ENCODE data around the gene CFAP74. TPM values are rescaled to one million over a fixed set of nuclear protein-coding genes. Genes with fewer than 3 reads are reported as not detected.

The CFAP74 gene
- total RNA-seq, 2 donors from 2014 or later = under 0.01 TPM; not detected in 1

GRCh38 chr1:2000432-2000831 lies 3.2 kb downstream of the CFAP74 start:
- 76 to 88% methylated on average over 7 of the region's 7 CpGs for WGBS, 2 donors
- intact Hi-C loops (cut with DNase I) = no loop called here
- Histone ChIP-seq H3K27ac (no peak overlapping the region), H3K9me3 (no peaks in the 10 kb centered on the region), H3K4me3 (no peak overlapping the region), H3K36me3 (replicated peaks in 1 of 2; ENCODE audit: insufficient read depth in 1 of 2, low read depth in 2 of 2) (no peaks in the 10 kb centered on the region), H3K4me1 (no peaks in the 10 kb centered on the region), H3K27me3 (peaks cover 0 to 6% of the 10 kb centered on the region in 2 donors)
- no peak for DNase-seq
- TF ChIP-seq CTCF (IDR thresholded peaks at IDR 0.05) = no peak
- no peak for ATAC-seq

- Histone ChIP-seq H3K4me3 (no peak overlapping the region), H3K36me3 (replicated peaks in 1 of 2; ENCODE audit: insufficient read depth in 1 of 2, low read depth in 2 of 2) (no peaks in the 10 kb centered on the region), H3K27me3 (no peaks in the 10 kb centered on the region), H3K9me3 (no peaks in the 10 kb centered on the region), H3K27ac (no peak overlapping the region), H3K4me1 (no peaks in the 10 kb centered on the region)
- TF ChIP-seq CTCF (IDR thresholded peaks at IDR 0.05) = no peak
- TF ChIP-seq POLR2A (IDR thresholded peaks at IDR 0.05) = no peak
- DNase-seq (no peak), ATAC-seq (no peak)
- intact Hi-C loops (cut with DNase I) = no loop called here
- 61 to 66% methylated on average over 6 of the region's 6 CpGs for WGBS, 2 donors
Measured at GRCh38 chr1:1997576-1997975, 6.0 kb downstream of the CFAP74 start.

GRCh38 chr1:1996207-1996651 lies 7.4 kb downstream of the CFAP74 start:
- DNase-seq (no peak), ATAC-seq (no peak)
- intact Hi-C loops (cut with DNase I) = no loop called here
- Histone ChIP-seq H3K4me3 (no peak overlapping the region), H3K9me3 (no peaks in the 10 kb centered on the region), H3K4me1 (no peaks in the 10 kb centered on the region), H3K36me3 (replicated peaks in 1 of 2; ENCODE audit: insufficient read depth in 1 of 2, low read depth in 2 of 2) (no peaks in the 10 kb centered on the region), H3K27me3 (no peaks in the 10 kb centered on the region), H3K27ac (no peak overlapping the region)
- TF ChIP-seq POLR2A (IDR thresholded peaks at IDR 0.05) = no peak
- TF ChIP-seq CTCF (IDR thresholded peaks at IDR 0.05) = no peak
- WGBS, 2 donors = 64 to 73% methylated on average over 12 of the region's 12 CpGs

- no peak for DNase-seq
- 61 to 80% methylated on average over 8 of the region's 8 CpGs for WGBS, 2 donors
Measured at GRCh38 chr1:1994536-1994935, 9.1 kb downstream of the CFAP74 start.

More at GRCh38 chr1:1994536-1994935, 9.1 kb downstream of the CFAP74 start:
- H3K4me1 ChIP-seq = no peaks in the 10 kb centered on the region
- H3K27me3 ChIP-seq = no peaks in the 10 kb centered on the region
- H3K9me3 ChIP-seq = no peaks in the 10 kb centered on the region
- no peak overlapping the region for H3K27ac ChIP-seq
- no peak for ATAC-seq
- H3K4me3 ChIP-seq = no peak overlapping the region
- intact Hi-C loops (cut with DNase I) = no loop called here
- H3K36me3 ChIP-seq (replicated peaks in 1 of 2; ENCODE audit: insufficient read depth in 1 of 2, low read depth in 2 of 2) = no peaks in the 10 kb centered on the region
- no peak for TF ChIP-seq CTCF (IDR thresholded peaks at IDR 0.05)
- TF ChIP-seq POLR2A (IDR thresholded peaks at IDR 0.05) = no peak
